Fibroblast of lung (primary cell): ENCODE measurements around the gene CBX6. TPM values are rescaled to one million over a fixed set of nuclear protein-coding genes. Genes with fewer than 3 reads are reported as not detected.

Experiments
- DNase-seq, 2 donors: peaks; one replicate each; pipeline versions ENCODE4 v3.0.0 to v3.0.0-alpha.2; 2010; ENCODE audit warnings: low read depth in 2 of 2
- H2AFZ ChIP-seq: 2 replicates; pipeline ENCODE4 v1.5.1; 2012; ENCODE audit warnings: low read length, control low read depth, inconsistent platforms
- H3K27ac ChIP-seq: 2 replicates; pipeline ENCODE4 v1.5.1; 2011; ENCODE audit warnings: low read length, control low read depth; ENCODE audit not compliant: insufficient read depth
- H3K27me3 ChIP-seq: 2 replicates; pipeline ENCODE4 v1.5.1; 2011; ENCODE audit warnings: mild to moderate bottlenecking, low read length; ENCODE audit not compliant: control insufficient read depth, insufficient read depth
- H3K36me3 ChIP-seq: 2 replicates; pipeline ENCODE4 v1.5.1; 2011; ENCODE audit warnings: low read length; ENCODE audit not compliant: control insufficient read depth, insufficient read depth
- H3K4me1 ChIP-seq: 2 replicates; pipeline ENCODE4 v1.5.1; 2011; ENCODE audit warnings: low read length; ENCODE audit not compliant: control insufficient read depth, insufficient read depth; ENCODE audit errors: extremely low read depth
- H3K4me2 ChIP-seq: 2 replicates; pipeline ENCODE4 v1.5.1; 2011; ENCODE audit warnings: low read length, control low read depth; ENCODE audit not compliant: insufficient read depth; ENCODE audit errors: extremely low read depth
- H3K4me3 ChIP-seq, 4 experiments: fragments of 200-600 bp in 1 of 4; sonication (generic) in 1 of 4; replicated peaks in 1 of 4; 2 replicates each; pipeline ENCODE4 v1.5.1; 2011 to 2016; ENCODE audit warnings: low read length in 4 of 4, low read depth in 3 of 4, mild to moderate bottlenecking in 3 of 4, control low read depth in 2 of 4, inconsistent platforms in 1 of 4, mixed read lengths in 1 of 4; ENCODE audit not compliant: insufficient read depth in 1 of 4; ENCODE audit errors: control extremely low read depth in 1 of 4
- H3K79me2 ChIP-seq: 2 replicates; pipeline ENCODE4 v1.5.1; 2012; ENCODE audit warnings: mild to moderate bottlenecking, low read length, inconsistent platforms; ENCODE audit not compliant: control insufficient read depth, insufficient read depth
- H3K9ac ChIP-seq: 2 replicates; pipeline ENCODE4 v1.5.1; 2011; ENCODE audit warnings: mild to moderate bottlenecking, low read length, control low read depth; ENCODE audit not compliant: insufficient read depth
- H3K9me3 ChIP-seq: 2 replicates; pipeline ENCODE4 v1.5.1; 2012; ENCODE audit warnings: low read depth, low read length; ENCODE audit not compliant: control insufficient read depth, insufficient read depth
- H4K20me1 ChIP-seq: 2 replicates; pipeline ENCODE4 v1.5.1; 2011; ENCODE audit warnings: low read length; ENCODE audit not compliant: control insufficient read depth, insufficient read depth; ENCODE audit errors: extremely low read depth
- CTCF ChIP-seq, 2 donors: IDR thresholded peaks in 1 of 2; conservative IDR thresholded peaks in 1 of 2; 1 replicate in 1 of 2; 2 replicates in 1 of 2; pipeline ENCODE4 v1.5.1; 2011 to 2012; ENCODE audit warnings: low read length in 2 of 2, control low read depth in 1 of 2, inconsistent platforms in 1 of 2, low read depth in 1 of 2, mild to moderate bottlenecking in 1 of 2
- EZH2 ChIP-seq: IDR thresholded peaks from 2 replicates; pipeline ENCODE4 v1.5.1; 2012; ENCODE audit warnings: low read length, control low read depth, mild to moderate bottlenecking; ENCODE audit errors: missing control alignments
- polyA minus RNA-seq: library from RNA; depleted of rRNA, polyadenylated mRNA; stranded (reverse); fragments of >200 nt; gene quantifications from 2 replicates; pipeline ENCODE4 v1.2.3, GENCODE V29; 2011; ENCODE audit warnings: low replicate concordance
- polyA plus RNA-seq, 2 donors: library from polyadenylated mRNA; depleted of rRNA in 1 of 2; stranded (reverse) in 1 of 2; unstranded in 1 of 2; fragments of >200 nt; gene quantifications; 2 replicates each; pipeline ENCODE4 v1.2.1, GENCODE V29; 2011 to 2012; ENCODE audit warnings: missing spikeins in 1 of 2
- total RNA-seq: library from RNA; depleted of rRNA; stranded (reverse); fragments of >200 nt; gene quantifications from 2 replicates; pipeline ENCODE4 v1.2.1, GENCODE V29; 2014

CBX6 gene
- 45.7 and 53.8 TPM in 2 replicates for total RNA-seq
- polyA plus RNA-seq: 20.3 and 25.5 TPM in 2 replicates
- polyA plus RNA-seq (2012): 43.3 and 49.6 TPM in 2 replicates
- 110 and 129 TPM in 2 replicates for polyA minus RNA-seq

DNA sequence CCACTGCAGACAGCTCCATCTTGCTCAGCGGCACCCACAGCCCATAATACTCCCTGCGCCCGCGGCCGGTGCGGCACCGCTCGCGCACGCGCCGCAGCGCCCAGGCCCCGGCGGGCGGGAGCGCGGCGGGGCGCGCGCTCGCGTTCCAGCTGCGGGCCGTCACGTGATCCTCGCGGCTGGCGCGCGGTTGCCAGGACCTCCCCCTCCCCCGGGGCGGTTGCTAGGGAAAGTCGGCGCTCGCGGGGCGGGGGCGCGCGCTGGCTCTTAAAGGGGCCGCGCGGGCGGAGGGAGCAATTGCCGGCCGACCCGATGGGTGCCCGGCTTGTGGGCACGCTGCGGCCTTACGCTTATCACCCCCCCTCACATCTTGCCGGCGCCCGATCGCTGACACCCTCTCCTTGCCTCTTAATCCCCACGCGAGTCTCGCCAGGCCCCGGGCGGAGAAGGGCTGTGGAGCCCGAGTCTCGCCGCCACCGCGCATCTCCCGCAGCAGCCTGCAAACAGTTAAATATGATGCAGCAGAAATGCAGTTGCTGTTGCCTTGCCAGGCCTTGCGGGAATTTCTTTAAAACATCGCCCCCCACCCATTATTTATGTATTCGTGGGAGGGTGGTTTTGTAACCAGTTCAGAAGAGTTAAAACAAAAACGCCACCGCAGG, at the start of gene CBX6:
Gene CBX6, minus strand, starts transcription at position 45 of the 659 bp plus-strand sequence. Its CDS starts 26 bp downstream, at position 19.
- no peak for TF ChIP-seq EZH2
- TF ChIP-seq CTCF (conservative IDR thresholded peaks at IDR 0.05 in 1 of 2, IDR thresholded peaks at IDR 0.05 in 1 of 2; ENCODE audit: low read depth in 1 of 2, low read length in 2 of 2): no peak
- peaks cover 13% of the 10 kb centered on the region for H3K27me3 ChIP-seq
- peak within 1 kb of the TSS; percentile 79 for H3K27ac ChIP-seq

GRCh38 chr22:38921806-38922205, 49.8 kb upstream of the CBX6 start:
- Histone ChIP-seq H2AFZ (no peak overlapping the region), H3K79me2 (no peaks in the 10 kb centered on the region), H3K4me1 (peaks cover 6% of the 10 kb centered on the region), H3K4me3 (no peak overlapping the region), H4K20me1 (no peaks in the 10 kb centered on the region), H3K9me3 (no peaks in the 10 kb centered on the region), H3K27me3 (peaks cover 3% of the 10 kb centered on the region), H3K4me2 (no peak overlapping the region), H3K9ac (no peak overlapping the region), H3K27ac (no peak overlapping the region), H3K36me3 (no peaks in the 10 kb centered on the region)
- no peak for DNase-seq
- TF ChIP-seq EZH2 (no peak), CTCF (conservative IDR thresholded peaks at IDR 0.05 in 1 of 2, IDR thresholded peaks at IDR 0.05 in 1 of 2; ENCODE audit: low read depth in 1 of 2, low read length in 2 of 2) (no peak)

More for the DNA sequence above, at the start of gene CBX6:
- DNase-seq: peak; percentile 91 to 93
- H3K9me3 ChIP-seq: no peaks in the 10 kb centered on the region
- H3K4me3 ChIP-seq: peak within 1 kb of the TSS; percentile 73 to 84 (median 78)
- peak within 1 kb of the TSS; percentile 67 for H3K9ac ChIP-seq
- peaks cover 16% of the 10 kb centered on the region for H3K79me2 ChIP-seq
- H2AFZ ChIP-seq: peak within 1 kb of the TSS; percentile 75
- peak within 1 kb of the TSS; percentile 94 for H3K4me2 ChIP-seq
- H3K4me1 ChIP-seq: peaks cover 2% of the 10 kb centered on the region
- H3K36me3 ChIP-seq: peaks cover 10% of the 10 kb centered on the region
- peaks cover 2% of the 10 kb centered on the region for H4K20me1 ChIP-seq

- no peak overlapping the region for H3K4me3 ChIP-seq
- no peak overlapping the region for H3K4me2 ChIP-seq
- no peak overlapping the region for H2AFZ ChIP-seq
- no peaks in the 10 kb centered on the region for H3K9me3 ChIP-seq
- TF ChIP-seq EZH2 (no peak), CTCF (conservative IDR thresholded peaks at IDR 0.05 in 1 of 2, IDR thresholded peaks at IDR 0.05 in 1 of 2; ENCODE audit: low read depth in 1 of 2, low read length in 2 of 2) (no peak)
- H3K4me1 ChIP-seq: peaks cover 6% of the 10 kb centered on the region
- no peak overlapping the region for H3K27ac ChIP-seq
- H3K27me3 ChIP-seq: peaks cover 8% of the 10 kb centered on the region
- H3K36me3 ChIP-seq: no peaks in the 10 kb centered on the region
- H3K9ac ChIP-seq: no peak overlapping the region
- H4K20me1 ChIP-seq: no peaks in the 10 kb centered on the region
- no peak for DNase-seq
- no peaks in the 10 kb centered on the region for H3K79me2 ChIP-seq
These were observed 49.1 kb upstream of the CBX6 start for GRCh38 chr22:38921120-38921519.
